K562 (cell line): ENCODE data around the gene GJB4. TPM values are rescaled to one million over a fixed set of nuclear protein-coding genes. Genes with fewer than 3 reads are reported as not detected.

ENCODE experiments used
- ATAC-seq: fragments of 200-7000 bp; cut with Tn5 transposase; 3 replicates; pipeline ENCODE4 v1.9.1; 2020; ENCODE audit warnings: moderate library complexity
- BruUV-seq: library from RNA; stranded (reverse); fragments of 400-500 nt; replicated peaks from 2 replicates; lab custom pipeline; 2021; lab: Mats Ljungman, UMichigan
- CTCF ChIA-PET: fragments of 300-600 bp; formaldehyde crosslinking; extraction: SDS; loops from one replicate; lab custom pipeline; 2021; ENCODE audit warnings: low intra/inter-chr PET ratio; lab: Yijun Ruan, JAX
- POLR2A ChIA-PET: fragments of 300-600, 350-650 bp; sonication (Branson Sonifier 250); formaldehyde crosslinking; extraction: SDS; loops from one replicate; lab custom pipeline; 2021; ENCODE audit warnings: antibody characterized with exemption, inconsistent platforms; lab: Yijun Ruan, JAX
- DNase-seq, 4 experiments: peaks; one replicate each; pipeline versions ENCODE4 v3.0.0 to v3.0.0-alpha.2; 2011 to 2018; ENCODE audit warnings: low spot score in 3 of 4, mixed read lengths in 3 of 4; ENCODE audit errors: extremely low read depth in 1 of 4
- FAIRE-seq: peaks from 2 replicates; lab custom pipeline; 2011; peaks lifted over from hg19 to GRCh38; lab: Jason Lieb, UNC
- H2AFZ ChIP-seq: 2 replicates; pipeline ENCODE4 v1.6.0; 2011; ENCODE audit warnings: low read depth, low read length, control low read depth, inconsistent platforms
- H3K27ac ChIP-seq: fragments of 200-600 bp; 3 replicates; pipeline ENCODE4 v1.8.0; 2011; ENCODE audit warnings: low read depth, mild to moderate bottlenecking, control low read depth, inconsistent platforms, low read length, moderate library complexity, mixed read lengths; ENCODE audit errors: extremely low read depth
- H3K27me3 ChIP-seq, 2 experiments: fragments of 300-600 bp in 1 of 2; 2 replicates in 1 of 2; 3 replicates in 1 of 2; pipeline versions ENCODE4 v1.6.0 to v1.8.0; 2011; ENCODE audit warnings: inconsistent platforms in 2 of 2, low read length in 2 of 2, mild to moderate bottlenecking in 1 of 2, mixed read lengths in 1 of 2, moderate library complexity in 1 of 2; ENCODE audit not compliant: control insufficient read depth in 2 of 2, insufficient read depth in 2 of 2
- H3K36me3 ChIP-seq: fragments of 300-600 bp; 3 replicates; pipeline ENCODE4 v1.8.0; 2011; ENCODE audit warnings: mild to moderate bottlenecking, low read length, inconsistent platforms; ENCODE audit not compliant: control insufficient read depth, insufficient read depth
- H3K4me1 ChIP-seq, 2 experiments: fragments of 200-600 bp in 1 of 2; replicated peaks in 1 of 2; 2 replicates in 1 of 2; 3 replicates in 1 of 2; pipeline versions ENCODE4 v1.5.1 to v1.8.0; 2011; ENCODE audit warnings: inconsistent platforms in 2 of 2, low read length in 2 of 2, mild to moderate bottlenecking in 1 of 2, mixed read lengths in 1 of 2, moderate library complexity in 1 of 2; ENCODE audit not compliant: control insufficient read depth in 2 of 2, insufficient read depth in 2 of 2
- H3K4me2 ChIP-seq: 2 replicates; pipeline ENCODE4 v1.6.1; 2011; ENCODE audit warnings: low read length, control low read depth, inconsistent platforms, mixed read lengths; ENCODE audit not compliant: insufficient read depth
- H3K4me3 ChIP-seq: fragments of 200-600 bp; sonication (generic), shearing (Covaris generic); 2 replicates; pipeline ENCODE4 v1.5.1; 2016; ENCODE audit warnings: control low read depth, inconsistent platforms
- H3K79me2 ChIP-seq: fragments of 200-600 bp; 3 replicates; pipeline ENCODE4 v1.8.0; 2011; ENCODE audit warnings: low read length, inconsistent platforms; ENCODE audit not compliant: control insufficient read depth, insufficient read depth
- H3K9ac ChIP-seq, 2 experiments: 2 replicates each; pipeline versions ENCODE4 v1.6.0 to v1.6.1; 2011; ENCODE audit warnings: low read depth in 2 of 2, low read length in 2 of 2, control low read depth in 1 of 2, inconsistent platforms in 1 of 2, mild to moderate bottlenecking in 1 of 2, mixed read lengths in 1 of 2; ENCODE audit not compliant: insufficient read depth in 1 of 2
- H3K9me1 ChIP-seq: one replicate; pipeline ENCODE4 v1.6.0; 2011; ENCODE audit warnings: inconsistent platforms, mild to moderate bottlenecking, low read length, moderate library complexity; ENCODE audit not compliant: control insufficient read depth, insufficient read depth
- H3K9me3 ChIP-seq: replicated peaks from 2 replicates; pipeline ENCODE4 v1.5.1; 2011; ENCODE audit warnings: low read depth, low read length, inconsistent platforms; ENCODE audit not compliant: control insufficient read depth, insufficient read depth
- H4K20me1 ChIP-seq: replicated peaks from 2 replicates; pipeline ENCODE4 v1.6.1; 2011; ENCODE audit warnings: low read length, inconsistent platforms, mixed read lengths; ENCODE audit not compliant: control insufficient read depth, insufficient read depth
- MXD1 ChIP-seq: fragments of 250-450 bp; sonication (Bioruptor Pico); IDR thresholded peaks from 2 replicates; pipeline ENCODE4 v1.8.0; 2021; ENCODE audit warnings: borderline replicate concordance, mild to moderate bottlenecking, moderate library complexity; ENCODE audit not compliant: poor library complexity, severe bottlenecking
- ZNF263 ChIP-seq: sonication (generic); formaldehyde crosslinking; IDR thresholded peaks from 2 replicates; pipeline ENCODE4 v1.8.0; 2022; ENCODE audit warnings: mild to moderate bottlenecking, missing genetic modification reagents, borderline replicate concordance
- WGBS: fragments of 100-300 bp; shearing (Covaris generic); methylation state at CpG from one replicate; pipeline ENCODE4 v1.1.6; 2016; ENCODE audit warnings: low coverage, mixed read lengths; ENCODE audit not compliant: insufficient coverage; ENCODE audit errors: missing lambda C conversion rate; 5-methylcytosine and 5-hydroxymethylcytosine counted together
- in situ Hi-C: fragments of 300-500 bp; cut with MboI; formaldehyde crosslinking; loops from 4 replicates; pipeline ENCODE4 v1.15.0; 2018; ENCODE audit warnings: inconsistent platforms, mixed read lengths
- intact Hi-C: fragments of 100-400 bp; cut with micrococcal nuclease; formaldehyde crosslinking; loops from 2 replicates; pipeline ENCODE4 v1.14.2; 2022
- polyA plus RNA-seq, 8 experiments: library from polyadenylated mRNA; depleted of rRNA in 4 of 8; stranded (reverse) in 5 of 8; unstranded in 3 of 8; fragments of >200 nt; fragmentation: Nextera tagmentation in 2 of 8; fragmentation: Illumina TruSeq in 1 of 8; extraction: Ambion mirVana in 2 of 8; extraction: Trizol in 1 of 8; gene quantifications; 2 replicates each; pipeline versions ENCODE4 v1.2.1 to v1.2.3, GENCODE V29; 2011 to 2014; ENCODE audit warnings: inconsistent platforms in 1 of 8, missing spikeins in 1 of 8
- total RNA-seq, 7 experiments: library from RNA; depleted of rRNA in 6 of 7; stranded (reverse); fragments of >200 nt in 6 of 7; fragmentation: Illumina TruSeq in 2 of 7; extraction: Trizol in 2 of 7; gene quantifications; 2 replicates each; pipeline versions ENCODE4 v1.2.1 to v1.2.3, GENCODE V29; 2011 to 2021; ENCODE audit warnings: low replicate concordance in 1 of 7

Gene GJB4
- total and polyA plus RNA-seq, 9 of the 15 experiments (the other 6 are each of a cell fraction or from before 2014, with no cell fraction given): 0.03 TPM; not detected in 8

- H3K9me1 ChIP-seq: peaks cover 4% of the 10 kb centered on the region
- in situ Hi-C loops: loop anchor here (5.0 kb wide), 1 partner anchor 61 kb away; no protein-coding TSS in a partner anchor
Observed at GRCh38 chr1:34785875-34786470, 26.4 kb downstream of the GJB4 start.

More at GRCh38 chr1:34785875-34786470, 26.4 kb downstream of the GJB4 start:
- BruUV-seq: no TSS peak
- Histone ChIP-seq H3K9ac (no peak overlapping the region), H3K4me2 (no peak overlapping the region), H3K79me2 (no peaks in the 10 kb centered on the region), H3K27ac (no peak overlapping the region), H3K9me3 (no peaks in the 10 kb centered on the region), H4K20me1 (peaks cover 5% of the 10 kb centered on the region; the same call in 1 of the 2 replicates), H3K36me3 (no peaks in the 10 kb centered on the region), H3K27me3 (peaks cover 24 to 74% of the 10 kb centered on the region in 2 experiments; a peak in 4 of 5 replicates), H3K4me3 (no peak overlapping the region), H2AFZ (no peak overlapping the region), H3K4me1 (peaks cover 0 to 16% of the 10 kb centered on the region in 2 experiments; a peak in 1 of 5 replicates)
- intact Hi-C loops: loop anchor here (1.0 to 5.0 kb wide), 2 partner anchors 59 to 656 kb away; no protein-coding TSS in a partner anchor
- DNase-seq: no peak
- peak; percentile 7 for ATAC-seq
- CTCF ChIA-PET: interaction anchor here (1.0 to 3.9 kb wide), 4 partner anchors 67 to 941 kb away, joined by 3 to 45 read pairs (median 10); no protein-coding TSS in a partner anchor
- 0% methylated on average over 4 of the region's 4 CpGs for WGBS
- FAIRE-seq: no peak
- POLR2A ChIA-PET: no interaction called here
- TF ChIP-seq MXD1 (no peak), ZNF263 (peak; percentile 52; the same call in 1 of the 2 replicates)
